Measurements from ENCODE around the gene ERBB2. TPM values are rescaled to one million over a fixed set of nuclear protein-coding genes. Genes with fewer than 3 reads are reported as not detected.
"Not testable (repeated sequence)": the region's sequence is repeated elsewhere in the genome, so short reads cannot be mapped to it uniquely, and the experiment has no call there.

Gene ERBB2
- total RNA-seq, 1 donor from 2014 or later, result 32.1 TPM

DNA sequence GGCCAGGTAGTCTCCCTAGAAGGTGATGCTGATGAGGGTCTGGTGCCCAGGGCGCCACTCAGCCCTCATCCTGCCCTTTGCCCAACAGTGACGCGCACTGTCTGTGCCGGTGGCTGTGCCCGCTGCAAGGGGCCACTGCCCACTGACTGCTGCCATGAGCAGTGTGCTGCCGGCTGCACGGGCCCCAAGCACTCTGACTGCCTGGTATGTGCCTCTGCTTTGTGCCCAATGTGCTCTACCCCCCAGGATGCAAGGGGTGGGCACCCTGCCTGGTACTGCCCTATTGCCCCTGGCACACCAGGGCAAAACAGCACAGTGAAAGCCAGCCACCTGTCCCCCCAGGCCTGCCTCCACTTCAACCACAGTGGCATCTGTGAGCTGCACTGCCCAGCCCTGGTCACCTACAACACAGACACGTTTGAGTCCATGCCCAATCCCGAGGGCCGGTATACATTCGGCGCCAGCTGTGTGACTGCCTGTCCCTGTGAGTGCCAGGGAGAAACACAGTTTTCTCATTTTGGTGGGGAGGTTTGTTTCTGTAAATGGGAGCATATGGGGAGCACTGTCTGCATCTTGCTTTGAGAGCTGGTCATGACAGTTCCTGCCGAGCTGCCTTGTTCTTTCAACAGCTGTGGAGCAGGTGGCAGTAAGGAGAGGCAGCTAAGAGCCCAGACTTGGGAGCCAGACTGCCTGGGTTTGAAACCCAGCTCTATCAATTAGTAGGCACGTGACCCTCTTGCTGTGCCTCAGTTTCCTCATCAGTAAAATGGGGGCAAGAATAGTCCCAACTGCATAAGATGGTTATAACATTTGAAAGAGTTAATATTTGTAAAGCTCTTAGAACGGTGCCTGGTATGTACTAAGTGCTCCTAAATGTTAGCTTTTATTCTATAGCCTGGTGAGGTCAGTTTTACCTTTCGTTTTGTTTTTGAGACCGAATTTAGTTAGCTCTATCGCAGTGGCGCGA lies 10.4 kb downstream of the ERBB2 start:
- H3K4me3 ChIP-seq (ENCODE audit: low read depth, low read length), result no peak overlapping the region
- FAIRE-seq (peak; percentile 47), DNase-seq (ENCODE audit: low read depth) (no peak)
- peaks cover 39% of the 10 kb centered on the region for H3K36me3 ChIP-seq (ENCODE audit: control insufficient read depth, insufficient read depth, low read length)
- no peaks in the 10 kb centered on the region for H3K27me3 ChIP-seq (ENCODE audit: control insufficient read depth, insufficient read depth, low read length)
- TF ChIP-seq, protein P1, sequence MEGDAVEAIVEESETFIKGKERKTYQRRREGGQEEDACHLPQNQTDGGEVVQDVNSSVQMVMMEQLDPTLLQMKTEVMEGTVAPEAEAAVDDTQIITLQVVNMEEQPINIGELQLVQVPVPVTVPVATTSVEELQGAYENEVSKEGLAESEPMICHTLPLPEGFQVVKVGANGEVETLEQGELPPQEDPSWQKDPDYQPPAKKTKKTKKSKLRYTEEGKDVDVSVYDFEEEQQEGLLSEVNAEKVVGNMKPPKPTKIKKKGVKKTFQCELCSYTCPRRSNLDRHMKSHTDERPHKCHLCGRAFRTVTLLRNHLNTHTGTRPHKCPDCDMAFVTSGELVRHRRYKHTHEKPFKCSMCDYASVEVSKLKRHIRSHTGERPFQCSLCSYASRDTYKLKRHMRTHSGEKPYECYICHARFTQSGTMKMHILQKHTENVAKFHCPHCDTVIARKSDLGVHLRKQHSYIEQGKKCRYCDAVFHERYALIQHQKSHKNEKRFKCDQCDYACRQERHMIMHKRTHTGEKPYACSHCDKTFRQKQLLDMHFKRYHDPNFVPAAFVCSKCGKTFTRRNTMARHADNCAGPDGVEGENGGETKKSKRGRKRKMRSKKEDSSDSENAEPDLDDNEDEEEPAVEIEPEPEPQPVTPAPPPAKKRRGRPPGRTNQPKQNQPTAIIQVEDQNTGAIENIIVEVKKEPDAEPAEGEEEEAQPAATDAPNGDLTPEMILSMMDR (IDR thresholded peaks at IDR 0.05; ENCODE audit: insufficient read depth, low read length, severe bottlenecking), result no peak

- peaks cover 43% of the 10 kb centered on the region for H3K36me3 ChIP-seq (ENCODE audit: control insufficient read depth, insufficient read depth, low read length)
- not testable (repeated sequence) for FAIRE-seq; H3K27me3 ChIP-seq (ENCODE audit: control insufficient read depth, insufficient read depth, low read length); H3K4me3 ChIP-seq (ENCODE audit: low read depth, low read length); DNase-seq (ENCODE audit: low read depth)
Measured at GRCh38 chr17:39711071-39711470, 11.2 kb downstream of the ERBB2 start.

- H3K27me3 ChIP-seq (ENCODE audit: control insufficient read depth, insufficient read depth, low read length), result no peaks in the 10 kb centered on the region
- no peak for DNase-seq (ENCODE audit: low read depth)
- peak; percentile 66 for FAIRE-seq
- no peak overlapping the region for H3K4me3 ChIP-seq (ENCODE audit: low read depth, low read length)
- H3K36me3 ChIP-seq (ENCODE audit: control insufficient read depth, insufficient read depth, low read length), result peaks cover 44% of the 10 kb centered on the region
- TF ChIP-seq, protein P1 (IDR thresholded peaks at IDR 0.05; ENCODE audit: insufficient read depth, low read length, severe bottlenecking), result no peak
Measured at GRCh38 chr17:39711851-39712250, 12.0 kb downstream of the ERBB2 start.

DNA sequence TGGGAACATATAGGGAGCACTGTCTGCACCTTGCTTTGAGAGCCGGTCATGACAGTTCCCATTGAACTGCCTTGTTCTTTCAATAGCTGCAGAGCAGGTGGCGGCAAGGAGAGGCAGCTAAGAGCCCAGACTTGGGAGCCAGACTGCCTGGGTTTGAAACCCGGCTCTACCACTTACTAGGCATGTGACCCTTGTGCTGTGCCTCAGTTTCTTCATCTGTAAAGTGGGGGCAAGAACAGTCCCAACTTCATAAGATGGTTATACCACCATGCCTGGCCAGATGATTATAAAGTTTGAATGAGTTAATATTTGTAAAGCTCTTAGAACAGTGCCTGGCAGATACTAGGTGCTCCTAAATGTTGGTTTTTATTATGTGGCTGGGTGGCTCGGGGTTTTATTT lies 14.4 kb downstream of the ERBB2 start:
- TF ChIP-seq, protein P1 (IDR thresholded peaks at IDR 0.05; ENCODE audit: insufficient read depth, low read length, severe bottlenecking), result no peak

DNA sequence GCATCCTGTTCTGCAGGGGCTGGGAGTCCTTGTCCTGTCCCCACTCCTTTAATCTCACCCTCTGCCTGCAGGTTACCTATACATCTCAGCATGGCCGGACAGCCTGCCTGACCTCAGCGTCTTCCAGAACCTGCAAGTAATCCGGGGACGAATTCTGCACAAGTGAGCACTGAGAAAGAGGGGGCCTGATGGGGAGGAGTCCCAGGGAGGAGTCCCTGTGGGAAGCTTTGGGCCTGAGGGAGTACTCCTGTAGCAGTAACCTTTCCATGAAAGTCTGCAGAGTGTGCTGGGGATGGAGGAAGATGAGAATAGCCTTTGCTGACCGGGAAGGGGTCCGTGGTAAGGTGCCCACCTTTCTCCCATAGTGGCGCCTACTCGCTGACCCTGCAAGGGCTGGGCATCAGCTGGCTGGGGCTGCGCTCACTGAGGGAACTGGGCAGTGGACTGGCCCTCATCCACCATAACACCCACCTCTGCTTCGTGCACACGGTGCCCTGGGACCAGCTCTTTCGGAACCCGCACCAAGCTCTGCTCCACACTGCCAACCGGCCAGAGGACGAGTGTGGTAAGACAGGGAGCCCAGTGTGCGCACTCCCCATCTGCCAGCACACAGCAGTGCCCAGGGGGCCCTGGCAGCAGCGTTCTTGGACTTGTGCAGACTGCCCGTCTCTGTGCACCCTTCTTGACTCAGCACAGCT lies 15.7 kb downstream of the ERBB2 start:
- Histone ChIP-seq H3K36me3 (ENCODE audit: control insufficient read depth, insufficient read depth, low read length) (peaks cover 32% of the 10 kb centered on the region), H3K27me3 (ENCODE audit: control insufficient read depth, insufficient read depth, low read length) (no peaks in the 10 kb centered on the region), H3K4me3 (ENCODE audit: low read depth, low read length) (no peak overlapping the region)
- TF ChIP-seq, protein P1 (IDR thresholded peaks at IDR 0.05; ENCODE audit: insufficient read depth, low read length, severe bottlenecking), result no peak
- DNase-seq (ENCODE audit: low read depth) (no peak), FAIRE-seq (peak; percentile 70)

More for the DNA sequence above, 14.4 kb downstream of the ERBB2 start:
- H3K36me3 ChIP-seq (ENCODE audit: control insufficient read depth, insufficient read depth, low read length), result peaks cover 32% of the 10 kb centered on the region
- DNase-seq (ENCODE audit: low read depth) (no peak), FAIRE-seq (no peak)
- H3K27me3 ChIP-seq (ENCODE audit: control insufficient read depth, insufficient read depth, low read length), result no peaks in the 10 kb centered on the region
- H3K4me3 ChIP-seq (ENCODE audit: low read depth, low read length), result no peak overlapping the region

All from bronchial epithelial cell (primary cell).